Ecto neural progenitor cell (in vitro differentiated cells): ENCODE results near the gene TDRD9.
A peak's percentile ranks its signal among the peaks of the same experiment; 100 is the strongest.

ENCODE experiments used
- DNase-seq: peaks from one replicate; pipeline ENCODE4 v3.0.0-alpha.2; 2018; ENCODE audit warnings: low spot score

Gene TDRD9

GRCh38 chr14:104075530-104076151, 147.4 kb downstream of the TDRD9 start:
- no peak for DNase-seq

- no peak for DNase-seq
Observed at GRCh38 chr14:104076743-104077142, 148.5 kb downstream of the TDRD9 start.

DNA sequence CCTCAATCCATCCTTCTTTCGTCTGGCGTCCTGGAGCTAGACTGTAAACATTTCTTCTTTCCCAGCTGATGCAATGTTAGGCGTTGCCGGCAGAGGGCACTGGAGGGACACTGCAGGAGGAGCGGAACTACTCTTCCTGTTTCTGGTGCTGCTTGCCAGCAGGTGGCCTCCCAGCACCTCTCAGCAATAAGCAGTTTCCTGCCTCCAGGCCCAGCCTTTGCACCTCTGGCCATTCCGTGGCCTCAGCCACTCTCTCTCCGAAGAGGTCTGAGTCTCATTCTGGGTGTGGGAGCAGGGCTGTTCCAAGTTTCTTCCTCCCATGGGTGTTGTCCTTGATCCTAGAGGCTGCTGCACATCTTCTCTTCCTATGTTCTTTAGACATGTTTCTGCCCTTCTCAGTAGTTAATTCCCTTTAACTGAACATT, 149.8 kb downstream of the TDRD9 start:
- peak; percentile 91 for DNase-seq

DNA sequence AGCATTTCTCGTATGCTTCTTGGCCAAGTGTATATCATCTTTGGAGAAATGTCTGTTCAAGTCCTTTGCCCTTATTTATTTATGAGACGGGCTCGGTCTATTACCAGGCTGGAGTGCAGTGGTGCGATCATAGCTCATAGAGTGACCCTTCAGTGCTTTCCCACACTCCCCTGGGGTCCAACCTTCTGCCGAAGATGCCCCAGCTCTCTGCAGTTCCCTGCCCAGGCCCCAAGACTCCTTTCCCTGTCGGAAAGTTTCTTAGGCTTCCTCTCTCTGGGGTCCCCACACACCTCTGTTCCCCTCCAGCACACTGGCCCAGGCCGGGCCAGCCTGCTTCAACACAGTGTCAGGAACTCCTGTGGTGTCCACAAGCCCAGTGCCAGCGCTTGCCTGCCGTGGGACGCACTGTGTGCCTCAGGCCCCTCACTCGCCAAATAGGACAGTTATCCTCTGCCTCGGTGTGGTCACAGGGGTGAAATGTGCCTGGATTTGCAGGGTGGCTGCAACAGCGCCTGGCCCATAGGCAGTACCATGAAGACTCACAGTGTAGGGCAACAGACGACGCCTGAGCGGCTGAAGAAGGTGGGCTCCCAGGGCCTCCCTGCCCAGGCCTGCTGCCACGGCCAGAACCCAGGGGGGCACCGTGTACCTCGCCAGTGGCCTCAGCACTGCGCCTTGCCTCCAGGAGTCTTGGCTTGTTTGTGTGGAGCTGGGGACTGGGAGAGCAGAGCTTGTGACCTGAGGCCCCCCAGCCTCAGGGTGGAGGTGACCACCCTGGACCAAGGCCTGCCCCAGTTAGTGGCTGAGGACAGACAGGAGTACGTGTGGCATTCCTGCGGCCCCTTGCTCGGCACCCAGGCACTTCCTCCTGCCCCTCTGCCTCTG, 152.4 kb downstream of the TDRD9 start:
- peak; percentile 41 for DNase-seq

DNA sequence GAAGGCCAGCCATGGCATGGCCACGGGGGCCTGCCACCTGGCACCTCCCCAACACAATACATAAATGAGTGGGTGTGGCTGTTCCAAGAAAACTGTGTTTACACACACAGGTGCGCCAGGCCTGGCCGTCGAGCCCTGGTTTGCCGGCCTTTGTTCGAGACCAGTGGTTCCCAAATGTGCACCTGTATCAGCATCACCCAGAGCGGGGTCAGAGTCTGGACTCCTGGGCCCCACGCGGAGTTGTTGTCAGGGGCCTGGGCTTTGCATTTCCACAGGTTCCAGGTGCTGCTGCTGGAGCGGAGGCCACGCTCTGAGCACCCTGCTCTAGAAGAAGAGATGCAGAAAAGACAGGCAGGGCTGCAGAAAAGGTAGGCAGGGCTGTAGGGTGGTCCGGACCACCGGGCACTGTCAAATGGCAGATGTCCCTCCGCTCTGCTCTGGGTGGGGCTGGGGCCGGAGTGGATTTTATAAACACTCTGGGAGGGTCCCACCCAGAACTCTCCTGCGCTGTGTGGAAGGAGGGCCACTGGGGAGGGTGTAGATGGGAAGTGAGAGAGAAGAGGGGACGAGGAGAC, 153.1 kb downstream of the TDRD9 start:
- peak; percentile 40 for DNase-seq

GRCh38 chr14:104081951-104082464, 153.8 kb downstream of the TDRD9 start:
- no peak for DNase-seq

DNA sequence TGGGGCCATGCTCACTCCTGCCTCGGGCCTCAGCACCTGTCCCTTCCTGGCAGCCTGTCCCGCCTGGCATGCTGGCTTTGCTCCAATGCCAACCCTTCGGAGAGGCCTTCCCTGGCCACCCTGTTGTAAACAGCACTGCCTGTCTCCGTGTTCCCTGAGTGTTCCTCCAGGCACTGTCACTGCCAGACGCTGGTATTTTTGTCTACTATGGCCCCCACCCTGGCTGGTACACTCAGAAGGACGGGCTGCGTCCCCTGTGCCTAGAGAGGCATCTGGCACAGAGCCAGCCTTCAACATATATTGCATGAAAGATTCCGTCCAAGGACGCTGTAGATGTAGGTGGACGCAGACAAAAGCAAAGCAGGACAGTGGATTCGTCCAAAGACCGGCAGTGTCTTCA, 154.6 kb downstream of the TDRD9 start:
- no peak for DNase-seq

DNA sequence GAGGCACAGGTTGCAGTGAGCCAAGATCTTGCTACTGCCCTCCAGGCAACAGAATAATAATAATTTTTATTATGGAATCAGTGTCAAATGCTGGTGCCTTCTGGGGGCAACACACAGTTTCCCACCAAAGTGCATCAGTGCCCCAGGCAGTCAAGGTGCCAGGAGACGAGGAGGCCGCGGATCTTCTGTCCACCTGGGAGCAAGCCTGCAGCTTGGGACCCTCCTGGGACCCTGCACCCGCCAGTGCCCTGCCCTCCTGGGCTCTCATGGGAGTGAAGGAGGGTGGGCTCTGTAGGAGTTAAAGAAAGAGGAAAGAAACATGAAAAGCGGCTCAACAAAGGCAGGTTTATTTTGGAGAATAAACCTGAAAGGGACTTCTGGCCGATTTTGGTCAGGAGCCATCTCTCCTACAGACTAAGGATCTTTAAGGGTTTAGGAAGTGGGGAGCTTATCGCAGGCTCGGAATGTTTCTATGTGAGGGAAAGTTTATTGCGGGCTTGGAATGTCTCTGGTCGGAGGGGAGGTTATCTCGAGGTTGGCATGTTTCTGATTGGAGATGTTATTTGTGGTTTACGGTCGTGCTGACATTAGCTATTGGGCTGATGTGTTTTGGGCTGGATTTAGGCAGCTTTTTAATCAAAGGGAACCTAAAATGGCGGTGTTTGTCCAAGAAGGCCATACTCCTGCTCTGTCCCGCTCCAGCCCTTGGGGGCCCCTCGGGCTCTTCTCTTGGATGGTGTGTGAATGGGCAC, 156.2 kb downstream of the TDRD9 start:
- DNase-seq: no peak

GRCh38 chr14:104085032-104085888, 157.0 kb downstream of the TDRD9 start, which contains the start of gene ASPG:
Gene ASPG, plus strand, starts transcription at chr14:104085700. Its CDS starts 71 bp downstream, at chr14:104085771.
- DNase-seq: peak; percentile 87

- no peak for DNase-seq
Observed at GRCh38 chr14:104085889-104086201, 157.6 kb downstream of the TDRD9 start.

DNA sequence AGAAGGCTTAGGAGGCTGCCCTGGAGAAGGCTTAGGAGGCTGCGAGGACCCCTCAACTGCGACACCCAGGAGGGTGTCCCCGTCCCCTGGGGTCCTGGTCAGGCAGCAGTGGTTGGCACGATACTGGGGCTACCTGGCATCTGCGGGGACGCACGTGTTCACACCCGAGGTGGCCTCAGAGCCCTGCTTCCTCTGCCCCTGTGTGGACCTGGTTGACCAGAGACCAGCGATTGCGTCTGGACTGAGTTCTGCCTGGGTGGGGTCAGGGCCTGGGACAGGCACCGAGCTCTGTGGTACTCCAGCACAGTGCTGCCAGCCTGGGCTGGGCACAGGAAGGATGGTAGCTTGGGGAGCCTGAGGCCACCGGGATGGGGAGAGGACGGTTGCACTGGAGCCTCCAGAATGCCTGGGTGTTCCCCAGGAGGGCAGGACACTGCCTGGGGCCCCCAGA, 158.0 kb downstream of the TDRD9 start:
- DNase-seq: peak; percentile 49

GRCh38 chr14:104086661-104087461, 158.6 kb downstream of the TDRD9 start:
- DNase-seq: peak; percentile 53

DNA sequence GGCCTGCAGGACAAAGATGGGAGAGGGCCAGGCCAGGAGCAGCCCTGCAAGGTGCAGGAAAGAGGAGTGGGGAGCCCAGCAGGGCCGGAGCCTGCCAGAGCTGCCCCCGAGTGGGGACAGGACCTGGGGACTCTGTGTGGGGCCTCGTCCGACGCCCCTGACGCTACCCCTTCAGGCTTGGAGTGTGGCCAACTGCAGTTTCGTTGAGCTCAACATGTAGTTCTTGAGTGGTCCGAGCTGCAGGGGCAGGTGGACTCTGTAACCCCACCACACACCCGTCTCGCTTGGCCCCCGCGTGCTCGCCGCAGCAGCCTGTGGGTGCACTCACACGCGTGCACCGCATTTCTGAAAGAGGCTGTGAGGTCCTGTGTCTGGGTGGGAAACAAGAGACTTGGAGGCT, 159.2 kb downstream of the TDRD9 start:
- peak; percentile 48 for DNase-seq

DNA sequence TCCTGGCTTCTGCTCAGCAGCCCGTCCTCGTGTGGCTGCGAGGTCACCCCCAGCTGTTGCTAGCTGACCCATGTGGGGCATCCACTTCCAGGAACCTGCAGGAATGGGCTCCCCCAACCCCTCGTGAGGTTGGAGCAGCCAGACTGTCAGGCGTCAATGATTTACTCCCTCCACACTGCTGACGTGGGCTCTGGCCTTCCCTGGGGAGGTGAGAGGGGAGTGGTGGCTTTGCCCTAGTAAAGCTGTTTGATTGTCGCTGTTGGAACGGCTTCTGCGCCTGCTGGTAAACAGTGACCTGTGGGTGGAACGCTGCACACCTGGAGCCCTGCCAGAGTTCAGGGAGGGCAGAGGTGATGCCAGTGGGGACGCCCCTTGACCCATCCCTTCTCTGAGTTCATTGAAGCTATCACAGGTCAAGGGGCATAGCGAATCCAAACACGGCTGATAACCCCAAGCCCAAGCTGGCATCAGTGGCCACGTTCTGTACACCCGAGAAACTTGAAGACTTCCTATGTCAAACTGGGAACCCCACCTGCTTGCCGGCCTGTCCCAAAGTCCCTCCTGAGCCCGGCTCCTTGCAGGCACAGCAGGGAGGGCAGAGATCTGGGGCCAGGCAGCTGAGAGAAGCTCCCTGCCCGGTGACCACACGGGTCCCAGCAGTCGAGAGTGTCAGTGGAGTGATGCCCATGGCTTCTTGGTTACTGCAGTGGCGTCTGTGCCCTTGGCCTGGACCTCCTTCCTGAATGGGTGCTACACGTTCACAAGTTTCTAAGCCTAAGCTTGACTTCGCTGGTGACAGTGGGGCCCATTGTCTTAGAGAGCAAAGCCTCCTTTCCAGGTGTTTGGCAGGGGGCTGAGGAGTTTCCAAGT, 160.0 kb downstream of the TDRD9 start:
- DNase-seq: peak; percentile 46

DNA sequence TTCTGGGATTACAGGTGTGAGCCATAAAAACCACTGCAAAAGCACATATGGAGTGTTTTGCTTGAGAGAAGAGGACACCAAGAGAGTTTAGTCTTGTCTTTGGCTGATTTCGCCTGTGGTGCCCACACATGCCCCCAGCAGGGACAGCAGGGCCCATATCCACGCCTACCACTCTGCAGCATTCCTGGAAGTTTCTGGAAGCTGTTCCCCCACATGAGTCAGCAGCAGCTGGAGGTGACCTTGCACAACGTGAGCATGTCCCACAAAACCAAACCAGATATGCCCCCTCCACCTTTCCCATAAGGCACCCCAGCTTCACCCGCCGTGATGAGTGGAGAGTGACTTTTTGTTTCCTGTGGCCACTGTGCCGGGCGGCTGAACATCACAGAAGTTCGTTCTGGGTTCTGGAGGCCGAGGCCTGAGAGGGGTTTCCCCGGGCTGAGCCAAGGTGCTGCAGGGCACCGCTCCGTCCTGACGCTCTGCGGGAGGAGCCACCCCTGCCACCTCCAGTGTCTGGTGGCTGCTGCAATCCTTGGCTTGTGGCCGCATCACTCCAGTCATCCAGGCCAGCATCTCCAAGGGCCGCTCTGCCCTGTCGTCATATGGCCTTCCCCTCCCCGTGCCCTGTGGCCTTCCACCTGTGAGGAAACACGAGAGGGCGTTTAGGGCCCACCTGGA, 162.0 kb downstream of the TDRD9 start:
- no peak for DNase-seq

DNA sequence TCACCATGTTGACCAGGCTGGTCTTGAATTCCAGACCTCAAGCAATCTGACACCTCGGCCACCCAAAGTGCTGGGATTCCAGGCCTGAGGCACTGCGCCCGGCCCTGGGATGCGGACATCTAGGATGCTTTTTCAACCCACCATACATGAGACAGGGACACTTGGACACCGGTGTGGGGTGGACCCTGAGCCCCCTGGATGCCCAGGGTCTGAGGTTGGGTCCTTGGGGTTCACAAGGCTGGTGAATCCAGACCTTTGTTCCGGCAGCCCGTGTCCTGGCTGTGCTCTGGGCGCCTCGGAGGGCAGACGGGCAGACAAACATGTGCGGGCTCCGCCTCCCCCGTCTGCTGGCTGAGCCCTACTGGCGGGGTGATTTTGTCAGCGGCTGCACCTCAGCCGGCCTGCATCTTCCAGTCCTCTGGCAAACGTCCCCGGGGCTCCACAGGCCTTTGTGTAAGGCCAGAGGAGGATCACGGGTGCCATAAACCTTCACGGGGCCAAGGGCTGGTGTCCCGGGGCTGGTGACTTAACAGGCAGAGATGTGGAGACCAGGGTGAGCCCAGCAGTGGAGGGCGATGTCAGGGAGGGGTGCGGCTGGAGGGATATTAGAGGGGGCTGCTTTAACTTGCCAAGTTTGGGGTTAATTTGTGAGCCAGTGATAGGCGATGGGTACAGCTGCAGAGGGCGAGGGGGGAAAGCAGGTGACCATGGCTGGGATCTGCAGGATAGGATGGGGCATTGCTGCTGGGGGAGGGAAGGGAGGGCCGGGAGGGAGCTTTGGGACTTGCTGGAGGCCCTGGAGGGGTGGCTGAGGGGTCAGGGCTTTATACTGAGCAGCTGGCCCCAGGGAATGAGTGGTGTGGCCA, 163.0 kb downstream of the TDRD9 start:
- DNase-seq: peak; percentile 52

GRCh38 chr14:104091927-104092771, 163.9 kb downstream of the TDRD9 start:
- peak; percentile 48 for DNase-seq
